Measurements from ENCODE around the gene TRIM9. TPM values are rescaled to one million over a fixed set of nuclear protein-coding genes. Genes with fewer than 3 reads are reported as not detected.

The TRIM9 gene
- total RNA-seq, 4 donors from 2014 or later: 2.4 to 7.6 (median 3.4) TPM

DNA sequence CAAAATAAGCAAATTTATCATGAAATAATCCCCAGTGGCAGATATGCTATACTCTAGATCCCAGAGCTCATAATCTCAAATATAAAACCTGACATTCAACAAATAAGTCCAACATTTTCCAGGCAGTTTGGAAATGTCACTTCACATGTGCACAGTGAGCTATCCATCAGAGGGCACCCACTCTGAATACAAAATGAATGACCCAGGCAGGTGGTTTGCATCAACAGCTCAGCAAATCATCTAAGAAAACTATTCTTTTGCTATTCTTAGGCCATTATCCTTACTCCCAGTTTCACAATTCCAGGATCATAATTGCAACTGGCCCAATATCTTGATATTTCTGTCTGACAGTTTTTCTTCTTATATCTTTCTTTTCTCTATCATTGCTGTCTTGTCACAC is 38.5 kb downstream of the TRIM9 start:
- intact Hi-C loops (cut with DNase I; ENCODE audit: low total_unique reads): no loop called here
- Histone ChIP-seq H3K27me3 (no peaks in the 10 kb centered on the region), H3K9me3 (no peaks in the 10 kb centered on the region), H3K36me3 (no peaks in the 10 kb centered on the region), H3K4me1 (no peaks in the 10 kb centered on the region), H3K4me3 (no peak overlapping the region), H3K27ac (no peak overlapping the region)
- no peak for TF ChIP-seq POLR2A (IDR thresholded peaks at IDR 0.05)
- TF ChIP-seq, protein P1, sequence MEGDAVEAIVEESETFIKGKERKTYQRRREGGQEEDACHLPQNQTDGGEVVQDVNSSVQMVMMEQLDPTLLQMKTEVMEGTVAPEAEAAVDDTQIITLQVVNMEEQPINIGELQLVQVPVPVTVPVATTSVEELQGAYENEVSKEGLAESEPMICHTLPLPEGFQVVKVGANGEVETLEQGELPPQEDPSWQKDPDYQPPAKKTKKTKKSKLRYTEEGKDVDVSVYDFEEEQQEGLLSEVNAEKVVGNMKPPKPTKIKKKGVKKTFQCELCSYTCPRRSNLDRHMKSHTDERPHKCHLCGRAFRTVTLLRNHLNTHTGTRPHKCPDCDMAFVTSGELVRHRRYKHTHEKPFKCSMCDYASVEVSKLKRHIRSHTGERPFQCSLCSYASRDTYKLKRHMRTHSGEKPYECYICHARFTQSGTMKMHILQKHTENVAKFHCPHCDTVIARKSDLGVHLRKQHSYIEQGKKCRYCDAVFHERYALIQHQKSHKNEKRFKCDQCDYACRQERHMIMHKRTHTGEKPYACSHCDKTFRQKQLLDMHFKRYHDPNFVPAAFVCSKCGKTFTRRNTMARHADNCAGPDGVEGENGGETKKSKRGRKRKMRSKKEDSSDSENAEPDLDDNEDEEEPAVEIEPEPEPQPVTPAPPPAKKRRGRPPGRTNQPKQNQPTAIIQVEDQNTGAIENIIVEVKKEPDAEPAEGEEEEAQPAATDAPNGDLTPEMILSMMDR (IDR thresholded peaks at IDR 0.05): no peak
- DNase-seq: no peak

DNA sequence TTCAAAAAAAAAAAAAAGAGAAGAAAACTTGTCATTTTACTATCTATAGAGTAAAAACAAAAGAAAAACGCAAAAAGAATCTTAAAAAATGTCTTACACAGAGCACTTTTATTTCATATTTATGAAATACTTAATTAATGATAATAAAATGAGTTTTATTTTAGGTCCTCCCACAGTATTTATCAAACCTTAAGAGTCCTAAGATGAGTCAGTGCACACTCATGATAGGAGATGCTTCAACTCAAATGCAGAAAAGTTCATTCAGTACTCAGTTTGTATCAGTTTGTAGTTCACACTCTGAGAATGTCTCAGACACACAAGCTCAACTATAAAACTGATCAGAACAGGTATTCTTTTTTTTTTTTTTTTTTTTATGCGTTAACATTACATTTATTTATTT is 41.7 kb downstream of the TRIM9 start:
- Histone ChIP-seq H3K4me1 (no peaks in the 10 kb centered on the region), H3K27me3 (no peaks in the 10 kb centered on the region), H3K9me3 (no peaks in the 10 kb centered on the region), H3K36me3 (no peaks in the 10 kb centered on the region), H3K4me3 (no peak overlapping the region), H3K27ac (no peak overlapping the region)
- no peak for DNase-seq
- TF ChIP-seq POLR2A (IDR thresholded peaks at IDR 0.05): no peak
- TF ChIP-seq, protein P1 (IDR thresholded peaks at IDR 0.05): no peak
- intact Hi-C loops (cut with DNase I; ENCODE audit: low total_unique reads): no loop called here

DNA sequence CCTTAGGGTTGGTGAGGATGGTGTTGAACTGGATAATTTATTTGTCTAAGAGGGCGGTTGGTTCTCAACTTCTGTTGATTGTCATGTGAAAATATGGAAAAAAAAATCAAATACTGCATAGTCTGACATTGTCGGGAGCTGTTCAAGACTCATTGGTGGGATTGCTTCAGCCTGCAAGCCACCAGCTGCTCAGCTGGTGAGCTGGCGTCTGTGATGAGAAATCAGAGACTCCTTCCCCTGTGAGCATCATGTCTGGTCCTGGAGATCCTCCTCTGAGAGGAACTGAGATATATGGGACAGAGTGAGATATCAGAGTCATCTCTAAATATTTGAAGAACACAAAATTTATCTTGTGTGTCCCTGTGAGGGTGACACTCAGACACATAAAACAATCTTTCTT is 49.9 kb downstream of the TRIM9 start:
- Histone ChIP-seq H3K27ac (no peak overlapping the region), H3K4me3 (no peak overlapping the region), H3K9me3 (no peaks in the 10 kb centered on the region), H3K36me3 (no peaks in the 10 kb centered on the region), H3K4me1 (no peaks in the 10 kb centered on the region), H3K27me3 (no peaks in the 10 kb centered on the region)
- no peak for TF ChIP-seq POLR2A (IDR thresholded peaks at IDR 0.05)
- TF ChIP-seq, protein P1 (IDR thresholded peaks at IDR 0.05): no peak
- DNase-seq: no peak
- intact Hi-C loops (cut with DNase I; ENCODE audit: low total_unique reads): no loop called here

DNA sequence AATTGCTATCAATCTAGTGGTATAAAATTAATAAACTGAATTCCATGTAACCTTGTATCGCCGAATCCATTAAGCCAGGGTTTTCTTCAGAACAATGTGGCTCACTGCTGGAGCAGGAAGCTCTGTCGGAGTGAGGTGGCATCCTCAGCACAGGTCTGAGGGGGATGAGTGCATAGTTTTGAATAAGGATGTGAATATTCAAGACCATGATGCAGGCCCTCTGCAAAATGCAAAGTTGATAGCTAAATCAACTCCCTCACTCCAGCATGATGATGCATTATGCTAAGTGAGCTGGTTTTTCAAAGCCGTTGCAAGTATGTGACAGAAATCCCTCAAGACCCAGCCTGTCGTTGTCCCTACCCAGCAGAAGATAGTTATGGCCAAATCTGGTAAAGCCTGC is 53.0 kb downstream of the TRIM9 start:
- TF ChIP-seq POLR2A (IDR thresholded peaks at IDR 0.05): no peak
- TF ChIP-seq, protein P1 (IDR thresholded peaks at IDR 0.05): no peak
- Histone ChIP-seq H3K4me1 (no peaks in the 10 kb centered on the region), H3K4me3 (no peak overlapping the region), H3K27me3 (no peaks in the 10 kb centered on the region), H3K36me3 (no peaks in the 10 kb centered on the region), H3K9me3 (no peaks in the 10 kb centered on the region), H3K27ac (no peak overlapping the region)
- DNase-seq: no peak
- intact Hi-C loops (cut with DNase I; ENCODE audit: low total_unique reads): no loop called here

DNA sequence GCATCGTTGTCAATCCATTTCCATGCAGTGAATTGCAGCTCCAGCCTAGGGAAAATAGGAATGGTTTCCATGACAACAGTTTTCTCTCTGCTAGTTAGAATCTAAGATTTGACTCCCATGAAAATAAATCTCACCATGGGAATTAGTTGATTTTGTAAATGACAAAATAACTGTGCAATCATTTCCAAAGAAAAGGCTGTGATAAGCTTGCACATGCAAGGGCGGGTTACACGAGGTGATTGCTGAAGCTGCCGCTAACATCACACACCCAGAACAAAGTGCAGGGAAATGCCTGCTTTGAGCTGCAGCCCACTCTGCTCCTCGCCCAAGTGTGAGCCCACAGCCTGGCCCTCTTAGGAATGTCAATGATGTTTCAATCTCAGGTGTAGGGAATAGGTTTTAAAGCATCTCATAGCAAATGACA is 53.8 kb downstream of the TRIM9 start:
- Histone ChIP-seq H3K27me3 (no peaks in the 10 kb centered on the region), H3K27ac (no peak overlapping the region), H3K36me3 (no peaks in the 10 kb centered on the region), H3K4me1 (no peaks in the 10 kb centered on the region), H3K9me3 (no peaks in the 10 kb centered on the region), H3K4me3 (no peak overlapping the region)
- no peak for DNase-seq
- intact Hi-C loops (cut with DNase I; ENCODE audit: low total_unique reads): no loop called here
- TF ChIP-seq, protein P1 (IDR thresholded peaks at IDR 0.05): no peak
- no peak for TF ChIP-seq POLR2A (IDR thresholded peaks at IDR 0.05)
